HT1080 (cell line): ENCODE results near the gene NFATC2. TPM values are rescaled to one million over a fixed set of nuclear protein-coding genes. Genes with fewer than 3 reads are reported as not detected.
"Not testable (repeated sequence)": the region's sequence is repeated elsewhere in the genome, so short reads cannot be mapped to it uniquely, and the experiment has no call there.

Experiments
- DNase-seq: peaks from one replicate; pipeline ENCODE4 v3.0.0-alpha.2; 2015; ENCODE audit warnings: low read depth
- total RNA-seq: library from RNA; depleted of rRNA; stranded (reverse); fragments of >200 nt; shearing (Covaris generic); gene quantifications from 2 replicates; pipeline ENCODE4 v1.2.3, GENCODE V29; 2014

The NFATC2 gene
- total RNA-seq, 1 experiment from 2014 or later: 0.23 TPM

- no peak for DNase-seq
These were observed 27.6 kb upstream of the NFATC2 start for GRCh38 chr20:51569815-51570738.

- DNase-seq: not testable (repeated sequence)
These were observed 26.0 kb upstream of the NFATC2 start for GRCh38 chr20:51568533-51568932.

GRCh38 chr20:51567622-51568021 is 25.1 kb upstream of the NFATC2 start:
- DNase-seq: no peak

GRCh38 chr20:51566594-51566993 is 24.1 kb upstream of the NFATC2 start:
- no peak for DNase-seq

- DNase-seq: no peak
These were observed 23.0 kb upstream of the NFATC2 start for GRCh38 chr20:51565298-51566144.

GRCh38 chr20:51563486-51564332 is 21.2 kb upstream of the NFATC2 start:
- DNase-seq: peak; percentile 82

GRCh38 chr20:51563174-51563485 is 20.6 kb upstream of the NFATC2 start:
- DNase-seq: no peak

GRCh38 chr20:51562332-51563173 is 20.0 kb upstream of the NFATC2 start:
- peak; percentile 83 for DNase-seq

GRCh38 chr20:51562027-51562331 is 19.5 kb upstream of the NFATC2 start:
- no peak for DNase-seq

GRCh38 chr20:51560550-51561307 is 18.2 kb upstream of the NFATC2 start:
- DNase-seq: no peak

- DNase-seq: no peak
These were observed 17.5 kb upstream of the NFATC2 start for GRCh38 chr20:51560042-51560441.

- peak; percentile 56 for DNase-seq
These were observed 12.1 kb upstream of the NFATC2 start for GRCh38 chr20:51554538-51555165.

GRCh38 chr20:51553897-51554486 is 11.5 kb upstream of the NFATC2 start:
- no peak for DNase-seq

- DNase-seq: no peak
These were observed 8.7 kb upstream of the NFATC2 start for GRCh38 chr20:51551186-51551585.

- DNase-seq: no peak
These were observed 7.0 kb upstream of the NFATC2 start for GRCh38 chr20:51549474-51549873.

GRCh38 chr20:51547951-51548350 is 5.4 kb upstream of the NFATC2 start:
- DNase-seq: no peak

- DNase-seq: no peak
These were observed 3.0 kb upstream of the NFATC2 start for GRCh38 chr20:51545515-51545914.

- DNase-seq: no peak
These were observed 886 bp upstream of the NFATC2 start for GRCh38 chr20:51543422-51543788.

- no peak for DNase-seq
These were observed 417 bp downstream of the NFATC2 start for GRCh38 chr20:51542033-51542570.
